NCI-H1417 treated with DMSO at 0.1 percent for 48 hours (cell line): ENCODE data around the gene RNF217.
"Not testable (repeated sequence)": the region's sequence is repeated elsewhere in the genome, so short reads cannot be mapped to it uniquely, and the experiment has no call there.

ENCODE experiments used
- DNase-seq: peaks from one replicate; lab custom pipeline; 2025; lab: John Stamatoyannopoulos, UW

The RNF217 gene

GRCh38 chr6:125054331-125054730, 92.1 kb downstream of the RNF217 start:
- no peak for DNase-seq

DNA sequence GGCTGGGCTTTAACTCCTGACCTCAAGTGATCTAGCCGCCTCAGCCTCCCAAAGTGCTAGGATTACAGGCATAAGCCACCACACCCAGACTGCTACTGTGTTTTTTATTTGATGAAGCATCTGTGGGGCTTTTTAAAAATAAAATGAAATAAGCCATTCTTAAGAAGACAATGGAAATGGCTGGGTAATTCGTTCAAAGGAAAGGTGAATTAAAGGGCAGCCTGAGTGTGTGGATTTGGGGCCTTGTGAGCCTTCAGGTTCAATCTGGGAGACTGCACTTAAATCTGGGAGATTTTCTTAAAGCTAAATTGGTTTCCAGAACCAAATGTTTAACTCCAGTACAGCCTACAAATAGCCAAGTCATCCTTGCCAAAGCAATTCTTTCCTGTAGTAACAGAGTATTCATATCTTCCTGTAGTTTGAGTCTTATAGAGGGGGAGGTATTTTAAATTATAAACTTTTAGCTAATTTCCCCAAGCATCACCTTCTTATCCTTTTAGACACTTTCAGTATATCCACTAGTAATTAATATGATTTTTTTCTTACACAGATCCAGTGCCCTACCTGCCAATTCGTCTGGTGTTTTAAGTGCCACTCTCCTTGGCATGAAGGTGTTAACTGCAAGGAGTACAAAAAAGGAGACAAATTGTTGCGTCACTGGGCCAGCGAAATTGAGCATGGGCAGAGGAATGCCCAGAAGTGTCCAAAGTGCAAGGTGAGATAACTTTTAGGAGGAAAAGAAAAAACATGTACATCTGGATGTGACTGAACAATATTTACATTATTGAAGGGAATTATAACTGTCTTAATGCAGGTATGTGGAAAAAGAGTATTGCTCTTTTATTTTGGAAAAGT, 95.4 kb downstream of the RNF217 start:
- DNase-seq, result no peak

- no peak for DNase-seq
Measured at GRCh38 chr6:125058546-125058945, 96.3 kb downstream of the RNF217 start.

DNA sequence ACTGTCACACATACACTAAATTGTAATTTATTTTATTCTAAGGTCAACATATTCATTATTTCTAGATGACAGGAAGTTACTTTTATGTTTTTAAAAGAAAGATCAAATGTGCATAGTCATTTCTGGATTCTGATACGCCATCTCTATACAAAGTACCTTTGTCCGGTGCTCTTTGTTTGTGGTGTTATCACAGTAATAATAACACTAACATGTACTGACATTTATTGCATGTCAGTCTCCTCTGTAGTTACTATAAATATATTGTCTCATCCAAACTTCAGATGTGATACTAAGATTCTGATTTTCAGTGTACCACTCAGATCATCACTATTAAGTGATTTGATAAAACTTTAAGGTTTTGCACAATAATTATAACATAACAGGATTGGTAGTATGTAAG, 101.1 kb downstream of the RNF217 start:
- no peak for DNase-seq

DNA sequence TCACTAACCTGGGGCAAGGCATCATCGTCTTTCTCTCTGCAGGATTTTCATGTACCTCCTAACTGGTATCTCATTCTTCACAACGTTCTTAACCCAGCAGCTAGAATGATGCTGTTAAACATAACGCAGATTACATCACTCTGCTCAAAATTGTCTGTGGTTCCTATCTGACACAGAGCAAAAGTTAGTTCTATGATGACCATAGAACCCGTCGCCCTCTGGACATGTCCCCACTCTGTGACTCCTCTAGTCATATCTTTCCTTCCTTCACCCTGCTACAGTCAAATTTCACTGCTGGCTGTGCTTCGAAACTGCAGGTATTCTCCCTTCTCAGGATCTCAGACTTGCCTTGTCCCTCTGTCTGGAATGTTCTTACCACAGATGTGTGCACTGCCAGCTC, 103.9 kb downstream of the RNF217 start:
- no peak for DNase-seq

DNA sequence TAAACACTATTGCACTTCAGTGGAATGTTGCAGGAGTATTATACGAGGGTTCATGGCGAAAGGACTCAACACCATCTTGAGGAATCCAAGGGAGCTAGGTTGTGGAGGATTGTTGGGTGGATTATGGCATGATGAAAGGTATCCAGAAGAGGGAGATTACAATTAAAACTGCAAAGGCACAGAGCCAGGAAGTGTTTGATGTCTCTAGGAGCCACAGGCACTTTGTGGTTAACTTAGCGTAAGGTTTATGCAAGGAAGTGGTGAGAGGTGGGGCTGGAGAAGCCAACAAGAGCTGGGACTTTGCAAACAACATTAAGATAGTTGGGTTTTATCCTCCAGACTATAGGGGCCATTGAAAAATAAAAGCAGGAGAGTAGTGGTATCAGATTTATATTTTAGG, 104.7 kb downstream of the RNF217 start:
- DNase-seq, result no peak

GRCh38 chr6:125067552-125067951, 105.3 kb downstream of the RNF217 start:
- no peak for DNase-seq

DNA sequence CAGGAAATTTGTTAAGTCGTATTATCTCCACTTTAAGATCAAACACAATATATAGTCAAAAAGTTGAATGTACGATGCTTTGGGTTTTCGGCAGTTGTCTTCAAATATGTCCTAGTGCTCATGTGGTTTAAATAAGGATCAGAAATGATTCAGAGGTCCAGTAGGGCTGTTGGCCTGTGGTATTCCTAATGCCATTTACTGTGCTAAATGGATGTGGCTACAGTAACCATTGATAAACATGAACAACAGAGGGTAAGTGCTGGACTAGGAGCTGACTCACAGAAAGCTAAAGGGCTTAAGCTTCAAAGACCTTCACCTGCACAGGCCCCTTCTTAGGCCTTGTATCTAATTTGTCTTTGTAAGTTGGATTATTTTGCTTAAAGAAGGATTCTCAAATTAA, 110.8 kb downstream of the RNF217 start:
- no peak for DNase-seq

DNA sequence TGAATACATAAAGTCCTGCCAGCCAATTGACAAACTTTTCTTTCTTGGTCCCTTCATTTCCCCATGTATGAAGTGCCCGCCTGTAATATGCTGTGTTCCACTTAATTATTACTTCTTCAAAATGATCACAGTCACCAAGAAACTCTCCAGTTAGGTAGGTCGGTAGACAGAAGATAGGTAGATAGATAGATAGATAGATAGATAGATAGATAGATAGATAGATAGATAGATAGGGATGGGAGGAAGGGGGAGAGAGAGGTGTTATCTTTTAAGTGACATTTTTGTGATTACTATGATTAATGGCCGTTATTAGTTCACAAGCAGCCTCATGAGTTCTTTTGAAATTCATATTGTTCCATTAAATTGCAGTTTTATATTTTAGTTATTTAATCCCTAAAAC, 111.9 kb downstream of the RNF217 start:
- DNase-seq, result no peak

DNA sequence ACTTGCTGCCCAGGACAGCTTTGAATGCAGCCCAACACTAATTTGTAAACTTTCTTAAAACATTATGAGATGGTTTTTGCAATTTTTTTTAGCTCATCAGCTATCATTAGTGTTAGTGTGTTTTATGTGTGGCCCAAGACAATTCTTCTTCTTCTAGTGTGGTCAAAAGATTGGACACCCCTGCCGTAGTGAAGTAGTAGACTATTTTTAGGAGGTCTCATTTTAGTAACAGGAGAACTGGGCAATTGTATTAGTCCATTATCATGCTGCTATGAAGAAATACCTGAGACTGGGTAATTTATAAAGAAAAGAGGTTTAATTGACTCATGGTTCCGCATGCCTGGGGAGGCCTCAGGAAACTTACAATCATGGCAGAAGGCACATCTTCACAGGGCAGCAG, 112.8 kb downstream of the RNF217 start:
- DNase-seq, result not testable (repeated sequence)

- no peak for DNase-seq
Measured at GRCh38 chr6:125075741-125076481, 113.7 kb downstream of the RNF217 start.

DNA sequence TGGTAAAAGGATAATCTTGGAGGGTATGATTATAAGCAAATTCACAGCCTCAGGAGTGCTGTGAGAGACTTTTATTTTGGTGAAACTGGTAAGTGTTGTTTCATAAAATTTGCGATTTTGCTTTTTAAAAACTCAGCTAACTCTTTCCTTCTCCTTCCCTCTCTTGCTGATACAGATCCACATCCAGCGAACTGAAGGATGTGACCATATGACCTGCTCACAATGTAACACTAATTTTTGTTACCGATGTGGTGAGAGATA, 114.2 kb downstream of the RNF217 start:
- DNase-seq, result no peak

- DNase-seq, result no peak
Measured at GRCh38 chr6:125077453-125077852, 115.2 kb downstream of the RNF217 start.

GRCh38 chr6:125078602-125079321, 116.5 kb downstream of the RNF217 start:
- DNase-seq, result no peak

GRCh38 chr6:125082908-125083683, 120.9 kb downstream of the RNF217 start:
- DNase-seq, result no peak

GRCh38 chr6:125083684-125083990, 121.4 kb downstream of the RNF217 start:
- DNase-seq, result no peak

GRCh38 chr6:125086716-125087115, 124.5 kb downstream of the RNF217 start:
- DNase-seq, result no peak

GRCh38 chr6:125088963-125089362, 126.7 kb downstream of the RNF217 start:
- DNase-seq, result no peak

DNA sequence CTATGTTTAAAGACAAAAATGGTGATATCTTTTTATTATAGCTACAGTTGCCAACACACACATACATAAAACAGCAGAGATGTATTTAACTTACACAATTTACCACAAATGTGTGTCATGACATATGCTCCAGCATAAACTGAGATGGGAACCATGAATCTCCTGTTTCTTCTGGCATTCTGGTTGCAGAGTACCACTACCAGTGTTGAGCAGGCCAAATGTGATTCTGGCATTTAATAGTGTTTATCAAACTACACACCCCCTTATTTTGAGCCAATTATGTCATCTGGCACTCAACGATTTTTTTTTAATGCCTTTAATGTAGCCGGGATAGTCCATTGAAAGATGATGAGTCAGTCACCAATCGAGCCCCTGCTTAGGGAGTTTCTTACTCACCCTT, 132.3 kb downstream of the RNF217 start:
- no peak for DNase-seq

DNA sequence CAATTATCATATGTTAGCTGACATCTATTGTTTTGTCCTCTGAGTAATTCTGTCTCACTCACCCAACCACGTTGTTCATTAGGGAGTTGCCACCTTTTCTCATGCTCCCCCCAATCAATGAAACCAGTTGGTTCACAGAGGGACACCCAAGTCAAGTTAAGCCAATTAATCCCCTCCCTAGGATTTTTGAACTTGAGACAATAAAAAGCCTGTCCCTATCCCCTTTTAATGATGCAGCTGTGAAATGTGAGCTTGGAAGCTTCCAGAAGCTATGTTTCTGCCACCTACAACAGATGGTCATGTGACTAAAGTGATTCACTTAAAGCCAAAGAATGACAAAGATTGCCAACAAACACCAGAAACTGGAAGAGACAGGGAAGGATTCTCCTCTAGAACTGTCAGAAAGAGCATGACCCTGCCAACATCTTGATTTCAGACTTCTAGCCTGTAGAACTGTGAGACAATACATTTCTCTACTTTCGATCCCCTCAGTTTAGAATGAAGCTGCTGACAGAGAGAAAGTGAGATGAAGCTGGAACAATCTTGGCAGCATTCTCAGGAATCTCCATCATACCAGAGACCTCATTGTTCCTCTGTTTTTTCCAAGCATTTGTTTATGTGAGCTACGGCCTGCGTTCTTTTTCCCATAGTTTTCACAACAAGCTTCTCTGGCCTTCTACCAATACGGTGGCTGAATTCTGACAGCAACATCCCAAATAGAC, 133.5 kb downstream of the RNF217 start:
- DNase-seq, result no peak

DNA sequence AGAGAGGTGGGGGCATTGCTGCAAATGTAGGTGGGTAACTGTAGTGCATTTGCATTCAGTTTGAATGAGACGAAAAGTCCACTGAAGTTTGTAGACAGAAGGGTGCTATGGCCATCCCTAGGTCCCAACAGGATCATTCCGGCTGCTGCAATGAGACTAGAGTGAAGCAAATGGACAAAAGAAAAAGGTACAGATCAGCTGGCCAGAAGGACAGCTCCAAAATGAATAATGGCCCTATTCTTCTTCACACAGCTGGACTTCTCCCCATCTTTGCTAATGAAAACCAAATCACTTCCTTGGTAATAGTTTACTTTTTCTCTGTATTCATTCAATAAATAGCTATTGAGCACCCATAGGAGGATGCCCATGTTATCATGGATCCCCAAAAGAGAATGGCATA, 134.9 kb downstream of the RNF217 start:
- DNase-seq, result no peak

DNA sequence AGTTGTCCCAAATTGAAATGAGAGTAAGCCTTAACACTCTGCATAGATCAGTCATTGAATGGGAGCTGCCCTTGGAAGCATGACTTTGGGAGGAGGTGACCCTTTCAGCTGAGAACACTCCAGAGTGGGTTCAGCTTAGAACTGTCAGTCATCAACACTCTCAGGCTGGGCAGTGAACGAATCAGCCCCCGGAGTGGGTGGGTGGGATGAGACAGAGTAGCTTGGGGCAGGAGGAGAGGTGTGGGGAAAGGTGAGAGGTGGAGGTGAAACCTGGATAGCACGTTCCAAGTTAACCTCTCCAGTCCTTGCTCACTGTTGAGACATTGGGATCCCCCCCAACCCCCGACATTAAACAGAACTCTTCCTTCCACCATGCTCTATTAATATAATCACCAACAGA, 136.0 kb downstream of the RNF217 start:
- DNase-seq, result no peak
